NCI-H146 (cell line): ENCODE measurements around the gene ZNF747.

Source experiments
- DNase-seq: peaks from one replicate; lab custom pipeline; 2025; lab: John Stamatoyannopoulos, UW

The ZNF747 gene

GRCh38 chr16:30515275-30515674 is 19.4 kb downstream of the ZNF747 start:
- DNase-seq, result no peak

DNA sequence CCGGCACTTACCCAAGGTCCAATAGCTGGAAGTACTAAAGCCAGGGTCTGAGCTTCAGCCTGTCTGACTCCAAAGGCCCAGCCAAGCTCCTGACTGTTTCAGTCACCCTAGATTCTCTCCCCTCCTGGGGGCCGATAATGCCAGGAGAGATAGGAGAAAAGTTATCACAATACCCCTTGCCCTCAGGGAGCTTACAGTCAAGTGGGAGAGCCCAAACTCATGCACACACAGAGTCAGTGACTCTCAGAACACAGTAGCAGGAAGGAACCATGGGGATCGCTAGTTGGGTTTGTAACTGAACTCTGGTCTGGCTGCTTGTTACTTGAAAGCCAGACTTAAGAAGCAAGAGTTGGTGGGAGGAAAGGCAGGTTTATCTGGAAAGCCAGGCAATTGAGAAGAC is 23.1 kb downstream of the ZNF747 start:
- no peak for DNase-seq

- no peak for DNase-seq
Measured at GRCh38 chr16:30510376-30510938, 24.2 kb downstream of the ZNF747 start.

GRCh38 chr16:30509081-30509765 is 25.4 kb downstream of the ZNF747 start:
- no peak for DNase-seq

- no peak for DNase-seq
Measured at GRCh38 chr16:30503403-30504296, 31.0 kb downstream of the ZNF747 start.

DNA sequence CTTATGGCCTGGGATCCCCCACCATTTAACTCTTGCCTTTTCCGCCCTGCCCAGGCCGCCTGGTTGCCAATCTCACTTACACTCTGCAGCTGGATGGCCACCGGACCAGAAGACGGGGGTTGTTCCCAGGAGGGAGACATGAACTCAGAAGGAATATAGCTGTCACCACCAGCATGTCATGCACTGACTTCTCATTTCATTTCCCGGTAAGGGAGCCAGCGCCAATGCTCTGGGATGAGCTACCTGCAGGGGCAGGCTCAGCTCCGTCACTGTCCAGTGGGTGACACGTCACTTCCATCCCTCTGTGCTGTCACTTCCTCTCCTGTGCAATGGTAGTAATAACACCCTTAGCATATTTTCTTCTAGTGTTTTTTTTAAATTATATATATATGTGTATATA is 35.4 kb downstream of the ZNF747 start:
- no peak for DNase-seq

DNA sequence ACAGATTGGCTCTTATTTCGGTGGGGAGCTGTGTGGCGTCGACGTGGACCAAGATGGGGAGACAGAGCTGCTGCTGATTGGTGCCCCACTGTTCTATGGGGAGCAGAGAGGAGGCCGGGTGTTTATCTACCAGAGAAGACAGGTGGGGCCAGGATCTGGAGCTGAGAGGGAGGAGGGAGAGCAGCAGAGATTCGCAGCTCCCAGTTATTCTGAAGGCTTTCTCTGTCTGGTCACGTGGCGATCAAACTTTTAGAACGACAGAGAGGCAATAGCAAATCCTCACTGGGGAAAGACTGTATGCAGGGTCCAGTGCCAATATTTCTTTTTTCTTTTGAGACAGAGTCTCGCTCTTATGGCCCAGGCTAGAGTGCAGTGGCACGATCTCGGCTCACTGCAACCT is 39.9 kb downstream of the ZNF747 start:
- DNase-seq, result peak; percentile 37

GRCh38 chr16:30493941-30494488 is 40.6 kb downstream of the ZNF747 start:
- no peak for DNase-seq

DNA sequence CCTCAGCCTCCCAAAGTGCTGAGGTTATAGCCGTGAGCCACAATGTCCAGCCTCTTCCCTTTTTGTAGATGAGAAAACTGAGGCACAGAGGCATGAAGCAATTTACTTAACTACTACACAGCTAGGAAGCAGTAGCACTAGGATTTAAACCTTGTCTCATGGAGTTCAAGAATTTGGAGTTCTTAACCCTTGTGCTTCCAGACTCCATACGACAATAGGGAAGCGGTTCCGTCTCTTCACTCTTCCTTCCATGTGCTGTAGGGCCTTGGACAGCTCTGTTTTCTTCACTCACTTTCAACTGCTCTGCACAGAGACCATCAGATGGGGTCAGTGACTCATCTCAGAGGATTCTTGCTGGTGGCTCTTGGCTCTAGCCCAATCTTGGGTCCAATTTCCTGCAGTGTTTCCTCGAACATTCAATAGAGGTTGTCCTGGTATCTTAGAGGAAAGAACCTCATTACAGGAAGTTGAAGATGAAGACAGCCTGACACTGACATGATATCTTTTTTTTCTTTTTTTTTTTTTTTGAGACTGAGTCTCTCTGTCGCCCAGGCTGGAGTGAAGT is 42.8 kb downstream of the ZNF747 start:
- DNase-seq, result no peak

DNA sequence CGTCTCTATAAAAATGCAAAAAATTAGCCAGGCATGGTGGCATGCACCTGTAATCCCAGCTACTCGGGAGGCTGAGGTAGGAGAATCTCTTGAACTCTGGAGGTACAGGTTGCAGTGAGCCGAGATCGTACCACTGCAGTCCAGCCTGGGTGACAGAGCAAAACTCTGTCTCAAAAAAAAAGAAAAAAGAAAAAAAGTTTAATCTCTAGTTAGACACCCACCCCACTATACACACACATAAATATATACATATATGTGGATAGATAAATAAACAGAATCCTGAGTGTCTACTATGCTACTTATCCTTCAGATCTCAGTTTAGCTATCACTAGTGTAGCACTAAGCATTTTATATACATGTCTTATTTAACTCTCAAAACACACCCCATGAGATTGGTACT is 43.4 kb downstream of the ZNF747 start:
- no peak for DNase-seq

- no peak for DNase-seq
Measured at GRCh38 chr16:30490210-30490609, 44.4 kb downstream of the ZNF747 start.

DNA sequence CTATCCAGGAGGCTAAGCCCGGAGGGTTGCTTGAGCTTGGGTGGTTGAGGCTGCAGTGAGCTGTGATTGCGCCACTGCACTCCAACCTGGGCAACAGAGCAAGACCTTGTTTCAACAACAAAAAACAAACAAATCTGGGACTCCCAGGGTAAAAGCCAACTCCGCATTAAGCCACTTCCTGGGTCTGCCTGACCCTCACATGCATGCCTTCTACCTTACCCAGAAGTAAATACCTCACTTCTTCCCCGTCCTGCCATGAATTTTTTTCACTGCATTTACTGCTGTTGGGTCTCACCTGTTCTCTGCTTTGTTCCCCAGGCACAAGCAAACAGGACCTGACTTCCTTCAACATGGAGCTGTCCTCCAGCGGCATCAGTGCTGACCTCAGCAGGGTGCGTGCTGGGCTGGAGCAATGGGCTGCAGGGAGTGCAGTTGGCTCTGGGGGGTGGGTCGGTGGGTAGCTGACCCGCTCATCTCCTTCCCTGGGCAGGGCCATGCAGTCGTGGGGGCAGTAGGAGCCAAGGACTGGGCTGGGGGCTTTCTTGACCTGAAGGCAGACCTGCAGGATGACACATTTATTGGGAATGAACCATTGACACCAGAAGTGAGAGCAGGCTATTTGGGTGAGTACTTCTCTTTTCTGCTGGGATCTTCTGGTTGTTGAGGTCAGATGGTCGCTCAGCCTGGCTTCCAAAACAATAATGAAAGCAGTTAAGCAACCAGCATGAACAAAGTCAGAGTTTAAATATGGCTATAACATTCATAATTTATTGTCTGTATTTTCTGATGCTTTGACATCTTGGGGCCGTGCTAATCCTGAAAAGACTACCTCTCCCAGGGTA is 45.7 kb downstream of the ZNF747 start:
- peak; percentile 63 for DNase-seq

- DNase-seq, result no peak
Measured at GRCh38 chr16:30485818-30486436, 48.7 kb downstream of the ZNF747 start.

DNA sequence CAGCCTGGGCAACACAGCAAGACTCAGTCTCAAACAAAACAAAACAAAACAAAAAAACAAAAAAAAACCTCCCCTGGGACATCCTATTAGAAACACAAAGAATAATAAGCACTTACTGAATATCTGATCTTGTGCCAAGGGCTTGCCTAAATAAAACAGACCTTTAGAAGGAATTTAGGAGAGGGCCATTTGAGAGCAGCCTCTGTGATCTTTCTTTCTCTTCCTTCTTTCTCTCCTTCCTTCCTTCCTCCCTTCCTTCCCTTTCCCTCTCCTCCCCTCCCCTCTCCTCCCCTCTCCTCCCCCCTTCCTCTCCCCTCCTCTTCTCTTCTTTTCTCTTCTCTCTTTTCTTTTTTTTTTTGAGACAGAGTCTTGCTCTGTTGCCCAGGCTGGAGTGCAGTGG is 49.8 kb downstream of the ZNF747 start:
- DNase-seq, result no peak

- no peak for DNase-seq
Measured at GRCh38 chr16:30482366-30482765, 52.3 kb downstream of the ZNF747 start.

DNA sequence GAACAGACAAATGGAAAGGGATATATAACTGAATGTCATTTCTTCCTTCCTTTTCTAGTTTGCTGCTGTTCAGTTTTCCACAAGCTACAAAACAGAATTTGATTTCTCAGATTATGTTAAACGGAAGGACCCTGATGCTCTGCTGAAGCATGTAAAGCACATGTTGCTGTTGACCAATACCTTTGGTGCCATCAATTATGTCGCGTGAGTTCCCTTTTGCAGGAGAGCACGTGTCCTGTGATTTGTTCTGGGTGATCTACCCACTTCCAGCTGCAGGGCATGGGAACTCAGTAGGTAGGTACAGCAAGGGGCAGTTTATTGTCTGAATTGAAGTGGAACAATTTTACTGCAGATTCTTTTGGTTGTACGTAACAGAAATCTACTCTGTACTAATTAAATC is 53.3 kb downstream of the ZNF747 start:
- no peak for DNase-seq
